UCSD-AML1 (cell line): ENCODE measurements around the gene EXTL1.

Experiments used
- DNase-seq: peaks from one replicate; lab custom pipeline; 2025; ENCODE audit not compliant: unreplicated experiment; lab: John Stamatoyannopoulos, UW

Gene EXTL1

GRCh38 chr1:25997828-25998761 is 23.5 kb upstream of the EXTL1 start, which contains the start of gene PAFAH2:
Gene PAFAH2 (minus strand): TSS chr1:25998063. CDS start chr1:25990816, 7,247 bp downstream.
- DNase-seq: peak; percentile 96

- DNase-seq: no peak
Measured at GRCh38 chr1:25999041-25999800, 22.4 kb upstream of the EXTL1 start.

- DNase-seq: no peak
Measured at GRCh38 chr1:26003262-26003661, 18.3 kb upstream of the EXTL1 start.

- DNase-seq: no peak
Measured at GRCh38 chr1:26003756-26004155, 17.8 kb upstream of the EXTL1 start.

GRCh38 chr1:26005434-26006105 is 16.0 kb upstream of the EXTL1 start:
- DNase-seq: no peak

GRCh38 chr1:26006710-26007109 is 14.9 kb upstream of the EXTL1 start:
- no peak for DNase-seq

- no peak for DNase-seq
Measured at GRCh38 chr1:26009796-26010447, 11.7 kb upstream of the EXTL1 start.

GRCh38 chr1:26010825-26011224 is 10.8 kb upstream of the EXTL1 start:
- DNase-seq: no peak

- no peak for DNase-seq
Measured at GRCh38 chr1:26012864-26013263, 8.7 kb upstream of the EXTL1 start.

GRCh38 chr1:26014179-26014578 is 7.4 kb upstream of the EXTL1 start:
- no peak for DNase-seq

- no peak for DNase-seq
Measured at GRCh38 chr1:26015358-26015757, 6.2 kb upstream of the EXTL1 start.

GRCh38 chr1:26016258-26016952 is 5.2 kb upstream of the EXTL1 start:
- no peak for DNase-seq

GRCh38 chr1:26016953-26017545 is 4.5 kb upstream of the EXTL1 start:
- no peak for DNase-seq

- DNase-seq: no peak
Measured at GRCh38 chr1:26017606-26018005, 4.0 kb upstream of the EXTL1 start.

GRCh38 chr1:26019641-26020315 is 1.8 kb upstream of the EXTL1 start:
- DNase-seq: no peak

- DNase-seq: no peak
Measured at GRCh38 chr1:26020330-26020768, 1.2 kb upstream of the EXTL1 start.

- no peak for DNase-seq
Measured at GRCh38 chr1:26020941-26021646, 481 bp upstream of the EXTL1 start.

- no peak for DNase-seq
Measured at GRCh38 chr1:26022404-26022779, 817 bp downstream of the EXTL1 start.

- DNase-seq: no peak
Measured at GRCh38 chr1:26023009-26023408, 1.4 kb downstream of the EXTL1 start.
